GM15510 (cell line): ENCODE measurements around the gene SREBF1.
A peak's percentile ranks its signal among the peaks of the same experiment; 100 is the strongest.

Source experiments
- POLR2A ChIP-seq: IDR thresholded peaks from 3 replicates; pipeline ENCODE4 v1.6.1; 2011; ENCODE audit warnings: borderline replicate concordance; ENCODE audit not compliant: insufficient read length; ENCODE audit errors: extremely low read depth

SREBF1 gene

GRCh38 chr17:17839791-17840707, 3.3 kb upstream of the SREBF1 start:
- TF ChIP-seq POLR2A, result peak; percentile 97

GRCh38 chr17:17837966-17838962, 1.5 kb upstream of the SREBF1 start:
- TF ChIP-seq POLR2A, result no peak

- TF ChIP-seq POLR2A, result no peak
These were observed 615 bp upstream of the SREBF1 start for GRCh38 chr17:17837380-17837821.

- TF ChIP-seq POLR2A, result peak; percentile 96
These were observed 452 bp downstream of the SREBF1 start for GRCh38 chr17:17836250-17836817.

GRCh38 chr17:17835415-17836249, 1.2 kb downstream of the SREBF1 start:
- TF ChIP-seq POLR2A, result no peak

GRCh38 chr17:17834974-17835373, 1.8 kb downstream of the SREBF1 start:
- TF ChIP-seq POLR2A, result no peak

GRCh38 chr17:17833658-17834357, 3.0 kb downstream of the SREBF1 start:
- no peak for TF ChIP-seq POLR2A

- TF ChIP-seq POLR2A, result no peak
These were observed 4.8 kb downstream of the SREBF1 start for GRCh38 chr17:17832032-17832363.

- TF ChIP-seq POLR2A, result no peak
These were observed 5.4 kb downstream of the SREBF1 start for GRCh38 chr17:17831208-17832031.

- no peak for TF ChIP-seq POLR2A
These were observed 6.0 kb downstream of the SREBF1 start for GRCh38 chr17:17830740-17831207.

- TF ChIP-seq POLR2A, result no peak
These were observed 6.6 kb downstream of the SREBF1 start for GRCh38 chr17:17830269-17830567.

GRCh38 chr17:17827826-17828621, 8.8 kb downstream of the SREBF1 start:
- TF ChIP-seq POLR2A, result no peak
